ENCODE data around the gene KSR1.
A peak's percentile ranks its signal among the peaks of the same experiment; 100 is the strongest.

Gene KSR1

GRCh38 chr17:27575096-27575911 is 119.1 kb downstream of the KSR1 start:
- DNase-seq = no peak

- DNase-seq = no peak
Measured at GRCh38 chr17:27575912-27576252, 119.6 kb downstream of the KSR1 start.

- no peak for DNase-seq
Measured at GRCh38 chr17:27576477-27577083, 120.3 kb downstream of the KSR1 start.

GRCh38 chr17:27577121-27577761 is 121.0 kb downstream of the KSR1 start:
- DNase-seq = peak; percentile 24

GRCh38 chr17:27577884-27578717 is 121.9 kb downstream of the KSR1 start:
- no peak for DNase-seq

- DNase-seq = peak; percentile 60
Measured at GRCh38 chr17:27578718-27579085, 122.5 kb downstream of the KSR1 start.

GRCh38 chr17:27579304-27579703 is 123.1 kb downstream of the KSR1 start:
- no peak for DNase-seq

- no peak for DNase-seq
Measured at GRCh38 chr17:27579897-27580321, 123.7 kb downstream of the KSR1 start.

GRCh38 chr17:27581016-27581415 is 124.8 kb downstream of the KSR1 start:
- DNase-seq = no peak

GRCh38 chr17:27582696-27583095 is 126.4 kb downstream of the KSR1 start:
- DNase-seq = no peak

GRCh38 chr17:27585153-27585681 is 129.0 kb downstream of the KSR1 start:
- no peak for DNase-seq

GRCh38 chr17:27585792-27586191 is 129.5 kb downstream of the KSR1 start:
- no peak for DNase-seq

- no peak for DNase-seq
Measured at GRCh38 chr17:27586203-27586721, 130.0 kb downstream of the KSR1 start.

- DNase-seq = no peak
Measured at GRCh38 chr17:27588354-27588753, 132.1 kb downstream of the KSR1 start.

- no peak for DNase-seq
Measured at GRCh38 chr17:27590864-27591263, 134.6 kb downstream of the KSR1 start.

GRCh38 chr17:27591986-27592385 is 135.7 kb downstream of the KSR1 start:
- DNase-seq = no peak

GRCh38 chr17:27593232-27593856 is 137.1 kb downstream of the KSR1 start:
- DNase-seq = no peak

- DNase-seq = no peak
Measured at GRCh38 chr17:27593857-27594255, 137.6 kb downstream of the KSR1 start.

GRCh38 chr17:27595208-27595607 is 139.0 kb downstream of the KSR1 start:
- no peak for DNase-seq

GRCh38 chr17:27596096-27596495 is 139.8 kb downstream of the KSR1 start:
- DNase-seq = no peak

- no peak for DNase-seq
Measured at GRCh38 chr17:27596566-27597187, 140.4 kb downstream of the KSR1 start.

- DNase-seq = no peak
Measured at GRCh38 chr17:27597188-27597580, 140.9 kb downstream of the KSR1 start.

Measured in DMS53 (cell line).